HG02938 (cell line): ENCODE results near the gene TH.

ENCODE experiments used
- ATAC-seq: cut with Tn5 transposase; IDR thresholded peaks from one replicate; pipeline ENCODE4 v1.9.1; 2021; ENCODE audit warnings: mild to moderate bottlenecking, moderate library complexity; ENCODE audit not compliant: unreplicated experiment

TH gene

GRCh38 chr11:2163428-2163978, 8.1 kb downstream of the TH start:
- ATAC-seq: no peak

DNA sequence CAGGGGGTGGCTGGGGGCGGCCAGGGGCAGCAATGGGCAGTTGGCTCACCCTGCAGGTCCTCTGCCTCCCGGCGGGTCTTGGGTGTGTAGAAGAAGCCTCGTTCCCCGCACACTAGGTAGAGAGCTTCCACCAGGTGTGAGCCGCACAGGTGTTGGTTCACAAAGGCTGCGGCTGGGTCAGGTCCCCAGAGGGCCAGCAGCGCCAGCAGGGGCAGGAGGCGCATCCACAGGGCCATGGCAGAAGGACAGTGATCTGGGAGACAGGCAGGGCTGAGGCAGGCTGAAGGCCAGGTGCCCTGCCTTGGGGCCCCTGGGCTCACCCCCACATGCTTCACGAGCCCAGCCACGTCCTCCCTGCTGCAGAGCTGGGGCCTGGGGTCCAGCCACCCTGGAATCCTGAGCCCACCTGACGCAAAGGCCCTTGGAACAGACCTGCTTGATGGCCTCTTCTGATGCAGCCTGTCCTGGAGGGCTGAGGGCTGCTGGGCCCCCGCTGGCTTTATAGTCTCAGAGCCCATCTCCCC, 10.8 kb downstream of the TH start, which contains the start of gene INS:
TSS of gene INS (minus strand) at position 474 of the 524 bp plus-strand sequence. CDS start at position 236, 238 bp downstream.
- no peak for ATAC-seq

GRCh38 chr11:2159536-2160413, 11.8 kb downstream of the TH start:
- ATAC-seq: no peak

DNA sequence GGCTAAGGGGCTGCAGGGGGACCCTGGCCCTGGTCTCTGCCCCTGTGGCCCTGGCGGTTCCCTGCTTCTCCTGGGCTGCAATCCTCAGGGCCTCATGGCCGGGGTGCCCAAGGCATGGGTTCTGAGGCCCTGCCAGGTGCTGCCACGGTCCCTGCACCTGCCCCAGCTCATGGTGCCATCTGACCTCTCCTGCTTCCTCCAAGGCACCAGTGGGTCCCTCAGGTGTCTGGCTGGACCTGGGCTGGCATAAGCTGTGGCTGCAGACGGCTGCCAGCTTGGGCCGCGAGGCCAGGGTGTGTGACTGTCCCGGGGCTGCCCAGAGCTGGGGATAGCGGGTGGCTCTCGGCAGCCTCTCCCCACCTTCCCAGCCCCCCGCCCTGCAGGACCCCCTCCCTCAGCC, 12.6 kb downstream of the TH start:
- no peak for ATAC-seq

DNA sequence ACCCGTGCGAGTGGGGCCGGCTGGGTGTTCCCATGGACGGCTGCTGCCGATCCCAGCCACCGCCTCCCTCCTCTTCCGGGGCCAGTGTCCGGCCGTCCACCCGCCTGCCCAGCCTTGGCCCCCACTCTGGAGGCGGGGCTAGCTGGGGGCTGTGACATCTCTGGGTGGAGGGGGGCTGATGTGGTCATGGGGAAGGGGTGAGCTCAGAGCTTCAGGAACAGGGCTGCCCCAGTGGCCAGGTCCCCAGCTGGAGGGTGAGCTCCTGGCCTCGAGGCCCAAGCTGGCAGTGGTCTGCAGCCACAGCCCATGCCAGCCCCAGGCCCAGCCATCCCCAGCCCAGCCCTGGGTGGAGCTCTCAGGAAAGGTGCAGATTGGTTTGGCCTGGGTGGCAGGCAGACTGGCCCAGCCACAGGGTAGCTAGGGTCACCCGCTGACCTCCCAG, 13.3 kb downstream of the TH start:
- no peak for ATAC-seq

- ATAC-seq: no peak
Observed at GRCh38 chr11:2157294-2158040, 14.1 kb downstream of the TH start.

GRCh38 chr11:2156416-2157182, 15.0 kb downstream of the TH start:
- ATAC-seq: no peak

DNA sequence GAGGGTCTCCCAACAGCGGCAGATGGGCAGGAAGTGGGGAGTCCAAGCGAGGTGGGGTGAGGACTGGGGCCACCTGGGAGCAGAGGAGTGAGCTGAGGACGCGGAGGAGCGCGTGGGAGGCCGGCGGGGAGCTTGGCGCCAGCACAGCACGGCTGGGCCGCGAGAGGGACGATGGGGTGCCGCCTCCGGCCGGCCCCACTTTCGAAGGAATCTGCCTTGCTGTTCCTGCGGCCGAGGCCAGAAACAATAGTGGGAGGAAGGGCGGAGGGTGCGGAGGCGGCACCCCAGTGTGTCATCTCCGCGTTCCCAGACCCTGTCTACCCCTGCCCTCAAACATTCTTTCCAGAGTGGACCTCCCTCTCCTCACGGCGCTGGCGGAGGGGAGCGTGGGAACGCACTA, 16.1 kb downstream of the TH start:
- no peak for ATAC-seq

- no peak for ATAC-seq
Observed at GRCh38 chr11:2154889-2155288, 16.7 kb downstream of the TH start.

- no peak for ATAC-seq
Observed at GRCh38 chr11:2154195-2154585, 17.4 kb downstream of the TH start.

DNA sequence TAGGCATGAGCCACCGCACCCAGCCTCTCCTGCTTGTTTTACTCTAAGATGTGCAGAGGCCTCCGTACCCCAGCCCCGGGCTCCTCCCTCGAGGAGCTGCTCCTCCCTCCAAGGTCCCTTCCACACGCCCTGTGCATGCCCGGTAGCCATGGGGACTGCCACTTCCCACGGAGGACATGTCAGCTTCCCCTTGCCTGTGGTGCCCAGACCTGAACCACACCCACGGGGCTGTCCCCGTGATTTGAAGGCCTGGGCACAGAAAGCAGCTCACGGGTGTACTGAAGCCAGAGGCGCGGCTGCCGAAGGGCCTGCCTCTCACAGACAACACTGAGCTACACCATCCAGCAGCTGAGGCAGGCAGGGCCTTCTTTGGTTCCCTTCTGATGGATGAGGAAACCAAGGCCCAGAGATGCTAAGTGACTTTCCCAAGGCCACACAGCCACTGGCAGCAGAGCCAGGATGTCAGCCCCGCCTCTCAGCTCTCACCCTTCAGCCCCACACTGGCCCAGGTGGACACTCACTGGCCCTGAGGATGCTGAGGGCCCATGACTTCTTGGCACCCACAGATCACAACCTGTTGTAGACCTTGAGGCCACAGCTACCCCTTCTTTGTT, 17.9 kb downstream of the TH start:
- ATAC-seq: no peak

DNA sequence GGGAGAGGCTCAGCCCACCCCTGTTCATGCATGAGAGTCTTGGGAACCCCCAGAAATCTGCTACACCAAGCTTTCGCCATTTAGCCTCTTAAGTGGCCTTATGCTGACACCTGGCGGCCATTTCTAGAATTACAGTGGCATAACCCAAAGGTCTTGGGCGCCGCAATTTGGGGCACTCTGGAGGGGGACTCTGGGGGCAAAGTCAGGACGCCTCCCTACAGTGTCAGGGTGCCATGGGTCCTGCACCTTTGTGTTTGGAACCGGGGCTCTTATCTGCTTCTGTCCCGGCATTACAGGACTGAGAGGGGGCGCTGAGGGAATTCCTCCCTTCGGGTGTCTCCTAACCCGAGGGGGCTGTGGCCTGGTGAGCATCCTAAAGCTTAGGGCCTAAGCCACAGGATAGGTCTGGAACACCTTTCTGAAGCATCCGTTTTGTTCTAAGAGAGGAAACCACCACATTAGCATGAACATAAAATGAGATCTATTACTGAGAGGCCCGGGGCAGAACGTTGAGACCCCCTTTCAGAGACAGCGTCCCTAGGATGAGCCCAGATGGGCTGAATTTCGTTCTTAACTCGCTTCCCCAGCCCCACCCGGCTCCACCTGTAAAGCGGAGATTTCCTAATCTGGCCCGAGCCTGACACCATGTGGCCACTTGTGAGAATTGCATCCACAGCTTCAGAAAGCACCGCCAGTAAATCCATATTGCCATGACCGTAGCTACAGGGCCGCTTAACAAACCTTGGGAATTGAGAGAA, 19.9 kb downstream of the TH start:
- no peak for ATAC-seq

DNA sequence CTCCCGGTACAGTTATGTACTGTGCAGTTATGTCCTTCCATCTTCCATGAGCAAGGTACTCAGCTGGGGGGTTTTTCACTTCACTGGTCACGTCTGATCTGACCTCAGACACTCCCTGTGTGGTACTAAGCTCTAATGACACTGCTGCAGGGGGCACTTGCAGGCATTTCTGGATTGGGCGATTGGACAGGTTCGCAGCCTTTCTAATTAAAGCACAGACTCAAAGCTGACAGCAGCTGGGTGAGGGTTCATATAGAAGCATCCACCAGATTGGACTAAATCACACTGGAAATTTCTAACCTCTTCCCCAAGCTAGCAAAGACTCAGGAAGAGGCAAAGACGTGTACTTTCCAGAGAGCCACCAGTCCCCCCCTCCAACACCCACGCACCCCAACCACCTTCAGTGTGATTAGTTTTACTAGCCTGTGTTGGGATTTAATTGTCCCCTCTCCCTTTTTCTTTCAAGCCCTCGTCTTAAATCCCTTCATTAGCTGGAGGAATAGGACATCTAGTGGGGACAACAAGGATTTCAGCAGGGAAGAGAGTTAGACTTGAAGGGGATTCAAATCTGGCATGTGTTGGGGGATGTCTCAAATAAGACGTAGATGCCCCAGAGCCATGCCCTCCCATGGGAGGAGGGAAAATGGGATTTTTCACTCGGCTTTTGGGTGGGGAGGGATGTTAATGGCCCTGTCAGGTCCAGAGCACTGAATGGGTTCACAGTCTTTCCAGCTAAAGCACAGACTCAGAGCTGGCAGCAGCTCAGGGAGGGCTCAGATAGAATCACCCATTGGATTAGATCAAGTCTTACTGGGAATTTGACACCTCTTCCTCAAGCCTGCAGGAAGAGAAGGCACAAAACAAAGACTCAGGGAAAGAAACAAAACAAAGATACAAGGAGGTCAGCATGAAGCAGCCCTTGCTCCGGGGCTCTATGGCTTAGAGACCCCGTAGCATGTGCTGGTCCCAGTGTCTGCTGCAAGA, 21.5 kb downstream of the TH start:
- ATAC-seq: no peak

- no peak for ATAC-seq
Observed at GRCh38 chr11:2149460-2149859, 22.2 kb downstream of the TH start.

DNA sequence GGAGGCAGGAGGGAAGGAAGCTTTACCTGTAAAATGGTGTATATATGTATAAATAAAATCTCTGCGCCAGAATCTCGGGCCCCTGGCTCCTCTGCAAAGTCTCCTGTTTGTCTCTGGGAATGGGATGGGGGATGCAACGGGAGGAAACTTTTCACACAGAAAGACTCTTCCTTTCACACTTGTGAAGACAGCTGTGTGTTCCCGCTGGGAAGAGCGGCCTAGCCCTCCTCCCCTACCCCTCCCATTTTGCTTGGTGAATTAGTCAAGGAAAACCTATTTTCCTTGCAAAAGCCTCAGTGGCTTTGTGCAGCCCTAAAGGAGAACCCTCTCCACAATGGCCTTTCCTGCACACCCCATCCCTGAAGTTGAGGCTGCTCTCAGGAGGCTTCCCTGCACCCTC, 23.0 kb downstream of the TH start:
- ATAC-seq: no peak

DNA sequence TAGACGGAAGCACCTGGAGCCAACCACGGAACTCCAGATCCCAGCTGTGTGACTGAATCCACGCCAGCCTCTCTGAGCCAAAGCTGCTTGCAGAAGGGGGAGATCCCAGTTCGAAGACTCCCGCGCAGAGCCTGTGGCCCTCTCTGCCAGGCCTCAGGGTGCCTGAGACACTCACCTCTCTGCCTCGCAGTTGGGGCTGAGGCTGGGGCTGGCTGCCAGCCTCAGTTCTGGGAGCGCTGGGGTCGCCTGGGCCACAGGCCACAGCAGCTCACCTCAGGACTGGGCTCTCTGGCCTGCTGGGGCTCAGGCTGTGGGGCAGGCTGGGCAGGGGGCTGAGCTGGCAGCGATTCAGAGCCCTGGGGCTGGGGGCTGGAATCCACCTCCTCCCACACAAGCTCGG, 24.2 kb downstream of the TH start:
- no peak for ATAC-seq

DNA sequence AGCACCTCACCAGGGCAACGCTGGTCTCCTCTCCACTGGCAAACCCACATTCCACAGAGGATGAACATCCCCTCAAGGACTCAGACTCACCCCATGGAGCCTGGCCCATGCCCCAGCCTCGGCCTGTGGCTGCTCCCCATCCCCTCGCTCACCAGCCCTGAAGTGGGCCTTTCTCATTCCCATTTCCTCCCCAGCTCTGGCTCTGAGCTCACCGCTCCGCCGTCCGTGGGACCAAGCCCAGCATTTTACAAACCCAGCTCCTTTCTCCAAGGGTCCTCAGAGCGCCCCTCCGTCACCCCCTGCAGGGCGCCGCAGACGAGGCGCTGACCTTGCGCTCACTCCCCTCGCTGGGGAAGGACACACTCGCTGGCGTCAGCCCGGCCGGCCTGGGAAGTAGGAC, 25.6 kb downstream of the TH start:
- no peak for ATAC-seq

DNA sequence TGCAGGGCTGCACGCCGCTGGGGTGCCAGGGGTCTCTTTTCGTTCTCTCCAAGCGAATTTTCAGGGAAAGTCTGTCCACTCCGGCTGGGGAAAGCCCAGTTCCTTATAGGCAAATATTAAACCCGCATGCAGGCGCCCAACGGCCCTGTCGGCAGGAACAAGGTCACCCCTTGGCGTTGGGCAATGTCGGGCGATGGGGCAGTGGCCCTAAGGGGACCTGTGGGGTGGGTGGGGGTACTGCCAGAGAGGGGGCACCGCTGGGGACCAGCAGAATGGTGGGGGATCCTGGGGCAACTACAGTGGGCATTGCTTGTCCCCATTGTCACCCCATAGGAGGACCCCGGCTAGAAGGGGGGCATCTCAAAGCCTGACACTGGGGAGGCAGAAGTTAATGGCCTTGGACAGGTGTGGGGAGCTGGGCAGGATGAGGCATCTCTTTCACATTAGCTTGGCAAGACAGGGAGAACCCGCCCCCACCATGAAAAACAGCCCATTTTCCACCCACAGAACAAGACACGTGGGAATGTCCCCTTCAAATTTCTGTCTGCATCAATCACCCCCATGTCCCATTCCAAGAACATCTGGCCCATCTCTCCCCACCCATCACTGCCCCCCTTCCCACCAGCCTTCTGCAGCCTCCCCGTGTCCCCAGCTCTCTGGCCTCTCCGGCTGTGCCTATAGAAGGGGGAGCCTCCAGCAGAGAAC, 26.9 kb downstream of the TH start:
- no peak for ATAC-seq
